HG03378 (cell line): ENCODE data around the gene MAN1C1.

Experiments used
- ATAC-seq: cut with Tn5 transposase; IDR thresholded peaks from one replicate; pipeline ENCODE4 v1.9.1; 2021; ENCODE audit warnings: mild to moderate bottlenecking, moderate library complexity; ENCODE audit not compliant: unreplicated experiment

Gene MAN1C1

DNA sequence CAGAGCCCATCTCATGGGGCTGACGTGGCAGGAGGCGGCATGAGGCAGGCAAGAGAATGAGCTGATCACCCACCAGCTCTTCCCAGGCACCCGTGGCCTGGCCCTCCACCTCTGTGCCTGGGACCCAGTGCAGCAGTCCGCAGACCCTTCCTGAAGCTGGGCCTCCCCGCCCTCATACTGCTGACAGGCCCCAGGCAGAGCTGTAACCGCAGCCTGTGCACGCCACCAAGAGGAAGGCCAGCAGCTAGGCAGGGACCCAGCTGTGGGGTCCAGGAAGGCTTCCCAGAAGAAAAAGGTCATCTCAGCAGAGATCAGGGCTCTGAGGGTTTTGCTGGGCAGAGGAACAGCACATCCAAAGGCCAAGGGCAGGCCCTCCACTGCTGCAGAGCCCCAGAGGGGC lies 193.3 kb downstream of the MAN1C1 start:
- ATAC-seq, result no peak

DNA sequence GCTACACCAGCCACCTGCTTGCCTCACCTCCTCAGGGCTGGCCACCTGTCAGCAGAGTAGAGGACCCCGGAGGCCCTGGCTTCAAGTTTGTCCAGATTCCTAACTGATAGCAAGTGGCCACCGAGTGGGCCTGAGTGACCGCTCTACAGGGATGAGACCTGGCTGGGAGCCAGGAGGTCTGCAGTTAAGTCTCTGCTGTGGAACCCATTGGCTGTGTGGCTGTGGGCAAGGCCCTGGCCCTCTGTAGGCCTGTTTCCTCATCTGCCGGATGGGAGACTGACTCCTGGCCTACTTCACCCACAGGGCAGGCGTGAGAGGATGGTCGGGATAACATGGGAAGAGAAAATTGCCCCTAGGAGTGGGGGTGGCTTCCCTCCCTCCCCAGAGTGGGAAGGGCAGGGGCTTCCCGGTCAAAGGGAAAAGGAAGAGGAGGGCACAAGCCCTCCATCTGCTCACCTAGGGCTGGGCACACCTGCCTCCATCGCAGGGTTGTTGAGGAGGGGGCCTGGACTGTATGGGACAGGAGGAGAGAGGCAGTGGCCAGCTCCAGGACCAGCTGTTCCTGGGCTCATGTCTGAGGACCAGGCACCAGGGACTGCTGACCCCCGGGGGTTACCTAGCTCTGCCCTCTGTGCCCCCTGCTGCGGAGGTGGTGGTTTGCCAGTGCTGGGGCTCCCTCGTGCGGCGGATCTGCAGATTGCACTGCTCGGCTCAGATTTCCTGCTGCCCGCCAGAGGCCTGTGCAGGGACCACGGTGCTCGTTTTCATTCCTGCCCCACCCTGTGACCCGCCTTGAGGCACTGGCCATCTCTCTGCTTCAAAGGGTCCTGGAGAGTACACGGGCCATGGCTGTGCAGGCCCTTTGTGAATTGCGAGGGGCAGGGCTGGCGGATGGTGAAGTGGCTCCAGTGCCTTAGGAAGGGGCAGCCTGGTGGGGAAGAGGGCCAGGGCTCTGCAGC lies 194.0 kb downstream of the MAN1C1 start:
- ATAC-seq, result no peak

DNA sequence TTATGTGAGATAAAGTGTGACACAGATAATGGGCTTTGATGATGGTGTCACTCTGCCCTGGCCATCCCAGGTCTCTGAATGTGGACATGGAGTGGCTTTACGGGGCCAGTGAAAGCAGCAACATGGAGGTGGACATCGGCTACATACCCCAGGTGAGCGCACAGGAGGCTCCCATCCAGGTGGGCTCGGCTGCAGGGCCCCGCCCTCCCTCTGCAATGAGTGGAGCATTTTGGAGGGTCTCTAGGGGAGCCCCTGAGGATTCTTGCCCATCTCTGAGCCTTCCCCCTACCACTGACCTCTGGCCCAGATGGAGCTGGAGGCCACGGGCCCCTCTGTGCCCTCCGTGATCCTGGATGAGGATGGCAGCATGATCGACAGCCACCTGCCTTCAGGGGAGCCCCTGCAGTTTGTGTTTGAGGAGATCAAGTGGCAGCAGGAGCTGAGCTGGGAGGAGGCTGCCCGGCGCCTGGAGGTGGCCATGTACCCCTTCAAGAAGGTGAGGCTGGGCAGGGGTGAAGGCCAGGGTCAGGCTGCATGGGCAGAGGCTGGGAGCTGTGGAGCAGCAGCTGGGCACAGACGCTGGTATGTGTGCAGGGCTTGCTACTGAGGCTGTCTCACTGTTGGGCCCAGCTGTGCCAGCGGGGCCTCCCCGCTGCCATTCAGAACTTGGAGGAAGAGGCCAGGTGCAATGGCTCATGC lies 194.9 kb downstream of the MAN1C1 start:
- ATAC-seq, result no peak

DNA sequence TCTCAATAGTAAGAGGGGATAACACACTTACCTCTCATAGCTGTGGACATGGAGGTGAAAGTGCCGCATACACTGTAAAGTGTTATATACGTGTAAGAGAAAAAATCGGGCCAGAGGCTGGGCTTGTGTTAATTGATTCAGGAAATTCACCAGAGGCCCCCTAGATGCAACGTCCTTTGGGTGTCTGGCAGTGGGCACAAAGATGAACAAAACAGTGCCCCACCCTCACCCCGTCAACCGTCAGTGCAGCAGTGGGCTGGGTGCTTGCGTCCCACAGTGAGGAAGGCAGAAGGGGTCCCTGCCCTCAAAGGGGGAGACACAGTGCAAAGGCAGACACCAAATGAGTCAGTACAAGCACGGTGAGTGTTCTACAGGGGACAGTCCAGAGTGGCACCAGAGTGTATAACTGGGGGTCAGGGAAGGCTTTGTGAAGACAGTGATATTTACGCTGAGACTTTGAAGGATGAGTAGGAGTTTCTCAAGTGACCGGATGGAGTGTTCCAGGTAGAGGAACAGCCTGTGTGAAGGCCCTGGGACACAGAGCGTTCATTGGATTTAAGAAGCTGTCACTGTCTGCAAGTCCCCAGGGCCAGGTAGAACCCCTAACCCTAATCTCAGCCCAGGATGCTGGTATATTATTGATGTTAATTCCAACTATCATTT lies 196.6 kb downstream of the MAN1C1 start:
- ATAC-seq, result no peak

DNA sequence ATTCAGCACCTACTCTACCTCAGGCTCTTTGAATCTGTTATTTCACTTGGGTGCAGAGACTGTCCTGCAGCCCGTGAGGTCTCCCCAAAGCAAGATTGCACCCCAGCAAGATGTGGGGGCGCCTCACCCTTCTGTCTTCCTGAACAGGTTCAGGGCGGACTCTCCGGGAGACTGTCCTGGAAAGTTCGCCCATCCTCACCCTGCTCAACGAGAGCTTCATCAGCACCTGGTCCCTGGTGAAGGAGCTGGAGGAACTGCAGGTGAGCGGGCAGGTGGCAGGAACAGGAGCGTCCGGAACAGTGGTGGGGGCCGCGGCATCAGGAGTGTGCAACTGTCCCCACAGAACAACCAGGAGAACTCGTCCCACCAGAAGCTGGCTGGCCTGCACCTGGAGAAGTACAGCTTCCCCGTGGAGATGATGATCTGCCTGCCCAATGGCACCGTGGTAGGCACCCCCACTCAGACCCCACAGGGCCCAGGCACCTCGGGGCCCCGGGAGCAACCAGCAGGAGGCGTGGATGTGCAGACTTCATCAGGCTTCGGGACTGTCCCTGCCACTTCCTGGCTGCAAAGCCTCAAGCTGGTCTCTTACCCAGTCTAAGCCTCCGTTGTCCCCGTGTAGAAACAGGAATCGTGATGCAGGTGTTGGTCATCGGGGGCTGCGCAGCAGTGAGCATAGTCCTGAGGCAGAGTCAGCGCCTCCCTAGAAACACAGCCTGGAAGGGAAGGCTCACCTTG lies 197.3 kb downstream of the MAN1C1 start:
- no peak for ATAC-seq

DNA sequence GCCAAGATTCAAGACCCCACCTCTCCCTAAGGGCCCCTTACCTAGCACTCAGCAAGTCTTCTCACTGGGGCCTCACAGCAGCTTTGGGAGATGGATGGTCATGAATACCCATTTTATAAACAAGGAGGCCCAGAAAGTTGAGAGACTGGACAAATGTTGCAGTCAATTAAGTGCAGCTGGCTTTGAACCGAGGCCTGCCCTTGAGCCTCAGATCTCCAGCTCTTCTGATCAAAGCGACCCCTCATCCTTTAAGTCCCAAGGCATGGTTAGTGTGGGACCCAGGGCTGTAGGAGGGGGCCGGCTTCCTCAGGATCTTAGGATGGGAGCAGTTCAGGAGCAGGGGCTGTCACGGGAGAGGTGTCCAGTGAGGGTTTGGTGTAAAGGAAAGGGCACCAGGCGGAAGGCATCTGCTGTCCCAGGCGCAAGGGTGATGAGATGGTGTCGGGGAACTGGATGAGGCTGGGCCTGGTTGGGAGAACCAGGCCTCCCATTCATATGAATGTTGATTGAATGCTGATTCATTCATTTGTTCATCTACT lies 198.0 kb downstream of the MAN1C1 start:
- no peak for ATAC-seq

DNA sequence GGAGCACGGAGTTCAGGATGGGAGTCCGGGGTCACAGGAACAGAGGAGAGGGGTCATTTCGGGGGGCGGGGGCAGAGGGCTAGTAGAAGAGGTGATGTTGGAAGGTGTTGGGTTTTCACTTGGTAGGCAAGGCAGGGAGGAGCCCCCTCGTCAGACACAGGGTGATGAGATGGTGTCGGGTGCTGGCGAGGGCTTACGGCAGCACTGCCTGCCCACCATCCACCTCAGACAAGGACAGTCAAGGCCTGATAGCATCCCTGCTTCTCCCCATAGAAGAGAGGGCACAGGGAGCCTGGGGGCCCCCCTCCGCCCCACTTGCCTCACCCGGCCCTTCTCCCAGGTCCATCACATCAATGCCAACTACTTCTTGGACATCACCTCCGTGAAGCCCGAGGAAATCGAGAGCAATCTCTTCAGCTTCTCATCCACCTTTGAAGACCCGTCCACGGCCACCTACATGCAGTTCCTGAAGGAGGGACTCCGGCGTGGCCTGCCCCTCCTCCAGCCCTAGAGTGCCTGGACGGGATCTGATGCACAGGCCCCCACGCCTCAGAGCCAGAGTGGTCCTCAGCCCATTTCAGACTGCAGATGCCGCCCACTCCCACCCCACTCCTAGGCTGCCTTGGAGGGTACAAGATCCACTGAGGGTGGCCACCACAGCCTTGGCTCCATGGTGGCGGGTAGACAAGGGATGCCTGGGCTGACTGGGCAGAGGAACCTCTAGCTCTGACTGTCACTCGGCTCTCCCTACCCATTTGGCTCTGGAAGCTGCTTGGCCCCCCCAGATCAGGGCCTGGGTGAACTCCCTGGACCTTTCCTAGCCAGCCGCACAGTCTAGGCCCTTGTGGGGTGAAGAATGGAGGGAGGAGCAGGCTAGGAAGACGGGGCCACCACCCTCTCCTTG lies 198.9 kb downstream of the MAN1C1 start:
- no peak for ATAC-seq

DNA sequence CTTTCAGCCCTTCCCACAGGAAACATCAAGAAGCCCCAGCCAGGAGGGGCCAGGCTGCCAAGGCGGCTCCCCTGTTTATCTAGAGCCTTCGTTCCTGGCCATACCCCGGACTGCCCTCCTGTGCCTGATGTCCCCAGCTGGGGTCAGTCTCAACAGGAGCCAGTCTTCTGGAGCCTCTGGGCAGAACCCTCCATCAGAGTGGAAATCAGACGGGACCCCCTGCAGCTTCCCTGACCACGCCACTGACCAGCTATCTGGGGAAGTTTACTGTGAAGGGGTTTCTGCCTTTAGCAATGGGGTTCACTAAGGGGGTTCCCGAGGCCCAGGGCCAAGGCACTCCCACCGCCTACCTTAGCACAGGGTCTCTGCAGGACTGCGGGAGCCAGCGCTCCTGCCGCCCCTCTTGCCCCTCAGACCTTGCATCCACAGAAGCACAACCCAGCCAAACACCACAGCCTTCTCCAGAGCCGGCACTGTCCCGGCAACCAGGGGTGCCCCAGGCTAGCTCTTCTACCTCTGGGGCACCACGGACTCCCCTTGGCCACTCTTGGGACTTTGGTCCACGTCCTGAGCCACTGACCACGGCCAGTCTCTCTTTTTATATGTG lies 199.6 kb downstream of the MAN1C1 start:
- ATAC-seq, result no peak

DNA sequence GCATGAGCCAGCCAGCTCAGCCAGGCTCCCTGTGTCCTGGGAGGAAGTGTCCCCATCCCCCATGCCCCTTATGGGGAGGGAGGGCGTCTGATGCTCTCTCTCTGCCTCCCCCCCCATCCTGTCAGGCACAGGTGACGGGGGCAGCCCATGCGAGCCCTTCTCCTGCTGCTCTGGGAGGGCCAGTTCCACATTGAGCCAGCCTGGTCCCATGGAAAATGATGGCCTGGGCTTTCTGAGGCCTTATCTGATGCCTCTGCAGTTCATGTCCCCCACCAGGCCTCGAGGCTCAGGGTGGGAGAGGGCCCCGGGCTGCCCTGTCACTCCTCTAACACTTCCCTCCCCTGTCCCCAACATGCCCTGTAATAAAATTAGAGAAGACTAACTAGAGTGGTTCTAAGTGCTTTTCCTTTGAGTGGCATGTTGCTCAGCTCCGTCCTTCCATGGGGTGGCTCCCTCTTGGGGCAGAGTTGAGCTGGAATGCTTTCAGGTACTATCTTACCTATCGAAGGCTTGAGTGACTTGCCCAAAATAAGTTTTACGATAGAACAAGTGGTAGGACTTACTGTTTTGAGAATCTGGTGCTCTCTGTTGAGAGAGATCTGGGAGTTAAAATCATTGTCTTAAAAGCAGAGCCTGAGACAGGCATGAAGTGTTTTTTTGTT lies 201.4 kb downstream of the MAN1C1 start:
- ATAC-seq, result no peak

DNA sequence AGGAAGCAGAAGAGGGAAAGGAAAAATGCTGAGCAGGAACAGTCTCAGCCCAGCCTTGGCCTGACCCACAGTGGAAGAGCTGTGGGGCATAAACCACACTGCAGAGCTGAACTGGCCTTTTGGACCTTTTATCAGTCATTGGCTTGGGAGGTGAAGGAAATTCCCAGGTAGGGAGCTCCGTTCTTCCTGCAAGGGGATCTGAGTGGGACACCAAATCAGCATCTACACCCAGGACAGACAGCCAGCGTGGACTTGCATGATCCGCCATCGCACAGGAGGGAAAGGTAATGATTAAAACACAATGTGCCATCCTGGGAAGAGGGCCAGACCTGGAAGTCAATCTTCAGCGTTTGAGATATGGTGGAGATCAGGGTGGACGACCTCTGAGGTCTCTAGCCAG lies 202.0 kb downstream of the MAN1C1 start:
- no peak for ATAC-seq

DNA sequence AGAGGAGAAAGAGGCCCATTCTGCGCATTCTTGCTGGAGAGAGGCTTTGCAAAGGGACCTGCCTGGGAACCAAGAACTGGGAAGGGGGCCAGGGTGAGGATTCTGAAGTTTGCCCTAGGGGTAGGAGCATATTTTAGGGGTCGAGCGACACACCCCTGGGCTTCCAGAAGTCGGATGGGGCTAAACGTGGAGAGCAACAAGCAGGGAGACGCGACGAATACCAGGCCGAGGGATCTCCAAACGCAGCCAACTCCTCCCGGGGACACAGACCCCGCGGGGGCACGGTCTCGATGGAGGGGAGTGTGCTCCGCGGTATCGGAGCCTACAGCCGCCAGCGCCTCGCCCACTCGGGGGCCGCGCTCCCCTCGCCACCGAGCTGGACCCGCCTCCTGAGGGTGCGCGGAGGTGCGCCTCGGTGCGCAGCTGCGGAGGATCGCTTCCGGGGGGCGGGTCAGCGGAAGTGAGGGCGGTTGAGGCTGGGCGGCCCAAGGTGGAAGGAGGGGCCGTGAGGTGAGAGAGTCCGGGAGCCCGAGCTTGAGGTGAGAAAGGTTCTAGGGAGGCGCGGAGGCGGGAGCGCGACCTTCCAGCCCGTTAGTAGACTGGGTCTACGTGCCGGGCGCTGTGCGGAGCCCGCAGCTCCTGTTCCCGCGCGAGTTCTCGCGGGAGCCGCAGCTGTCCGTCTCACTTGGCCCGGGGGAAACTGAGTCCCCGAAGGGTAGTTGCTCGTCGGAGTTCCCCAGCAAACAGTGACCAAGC lies 203.1 kb downstream of the MAN1C1 start, which contains the start of gene MTFR1L:
MTFR1L (plus strand) TSS at position 464 of the 756 bp plus-strand sequence. CDS start 3,151 bp downstream, outside the sequence.
- peak; percentile 58 for ATAC-seq

DNA sequence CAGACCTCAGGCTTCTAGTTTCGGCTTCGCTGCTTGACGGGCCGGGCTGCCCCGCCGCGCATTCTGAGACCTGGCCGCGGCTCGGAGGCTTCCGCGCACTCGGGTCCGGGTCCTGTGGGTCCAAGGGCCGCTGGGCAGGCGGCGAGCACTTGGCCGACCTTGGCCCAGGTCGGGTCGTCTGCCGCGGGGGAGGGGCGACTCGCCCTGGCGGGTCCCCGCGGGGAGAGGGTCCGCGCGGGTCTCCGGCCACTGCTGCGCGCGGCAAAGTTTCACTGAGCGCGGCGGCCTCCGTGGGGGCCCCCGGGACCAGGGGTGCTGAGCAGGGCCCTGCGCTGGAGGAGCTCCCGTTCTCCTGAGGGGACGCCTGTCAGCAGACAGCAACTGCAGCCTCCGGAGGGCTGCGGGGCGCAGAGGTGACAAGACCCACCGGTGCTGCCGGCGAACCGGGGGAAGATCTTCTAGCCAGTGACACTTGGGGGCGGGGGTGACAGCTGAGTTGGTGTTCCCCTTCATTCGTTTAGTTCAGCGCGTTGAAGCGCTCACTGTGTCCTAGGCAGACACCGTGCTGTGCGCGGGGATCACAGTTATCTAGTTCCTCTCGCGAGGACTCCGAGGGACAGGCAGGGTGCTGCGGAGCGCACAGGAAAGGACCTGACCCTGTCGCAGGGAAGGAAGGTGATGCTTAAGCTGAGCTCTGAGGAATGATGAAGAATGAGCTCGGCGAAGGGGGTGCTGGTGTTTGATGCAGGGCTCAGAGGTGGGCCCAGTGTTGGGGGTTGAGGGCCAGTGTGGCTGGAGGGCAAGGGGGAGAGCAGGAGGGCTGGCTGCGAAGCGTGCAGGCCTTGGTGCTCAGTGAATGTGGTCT lies 203.9 kb downstream of the MAN1C1 start:
- ATAC-seq, result peak; percentile 39

DNA sequence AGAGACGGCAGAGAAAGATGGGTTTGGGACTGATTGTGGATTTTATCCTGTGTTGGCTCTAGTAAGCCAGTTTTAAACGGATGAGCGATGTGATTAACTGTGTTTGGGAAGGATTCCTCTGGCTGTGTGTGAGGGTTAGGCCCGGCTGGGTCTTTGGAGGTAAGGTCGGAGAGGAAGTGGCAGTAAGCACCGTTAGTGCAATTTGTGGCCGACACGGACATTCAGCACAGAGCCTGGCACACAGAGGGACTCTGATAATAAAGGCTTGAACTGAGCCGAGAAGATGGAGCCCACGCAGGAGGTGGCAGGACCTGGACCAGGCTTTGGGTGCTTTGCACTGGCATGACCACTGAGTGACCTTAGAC lies 204.5 kb downstream of the MAN1C1 start:
- no peak for ATAC-seq

DNA sequence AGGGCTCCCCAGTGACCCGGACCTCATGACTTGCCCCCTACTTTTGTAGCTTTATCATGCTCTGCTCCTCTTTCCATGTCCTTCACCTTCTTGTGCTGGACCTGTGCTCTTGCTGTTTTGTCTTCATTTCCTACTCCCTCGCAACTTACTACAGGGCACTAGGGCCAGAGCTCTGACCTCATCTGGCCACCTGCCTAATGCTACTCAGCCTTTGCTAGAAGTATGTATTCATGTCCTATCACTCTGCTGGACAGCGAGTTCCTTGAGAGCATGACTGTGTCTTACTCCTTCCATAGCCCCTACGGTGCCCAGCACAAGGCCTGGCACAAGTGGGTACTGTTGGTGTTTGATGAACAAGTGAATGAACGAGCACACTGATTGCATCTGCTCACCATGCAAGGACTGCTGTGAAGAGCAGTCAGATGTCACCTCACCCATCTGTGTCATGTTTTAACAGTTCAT lies 205.1 kb downstream of the MAN1C1 start:
- ATAC-seq, result no peak

DNA sequence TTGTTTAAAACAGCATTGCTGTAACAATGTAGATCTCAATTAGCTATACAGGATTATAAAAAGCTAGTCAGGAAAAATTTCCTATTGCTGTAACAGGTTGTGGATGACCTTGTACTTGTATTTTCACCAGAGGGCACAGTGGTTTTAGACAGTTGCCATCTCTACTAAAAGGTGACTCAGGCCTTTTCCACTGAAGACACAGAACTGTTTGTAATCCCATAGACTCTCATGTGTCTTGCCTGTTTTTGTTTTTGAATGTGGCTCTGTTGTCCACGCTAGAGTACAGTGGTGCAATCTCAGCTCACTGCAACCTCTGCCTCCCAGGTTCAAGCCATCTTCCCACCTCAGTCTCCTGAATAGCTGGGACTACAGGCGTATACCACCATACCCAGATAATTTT lies 209.0 kb downstream of the MAN1C1 start:
- no peak for ATAC-seq

DNA sequence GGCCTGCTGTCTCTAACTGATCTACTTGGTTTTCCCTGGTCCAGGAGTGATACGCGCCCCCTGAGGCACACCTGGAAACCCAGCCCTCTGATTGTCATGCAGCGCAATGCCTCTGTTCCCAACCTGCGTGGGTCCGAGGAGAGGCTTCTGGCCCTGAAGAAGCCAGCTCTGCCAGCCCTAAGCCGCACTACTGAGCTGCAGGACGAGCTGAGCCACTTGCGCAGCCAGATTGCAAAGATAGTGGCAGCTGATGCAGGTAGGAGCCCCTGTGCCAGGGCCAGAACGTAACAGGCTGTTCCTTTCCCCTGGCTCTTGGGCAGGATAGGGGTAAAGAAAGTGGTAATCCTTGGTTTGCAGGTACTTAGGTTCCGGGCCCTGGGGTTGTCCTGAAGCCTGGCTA lies 210.0 kb downstream of the MAN1C1 start:
- ATAC-seq, result no peak

DNA sequence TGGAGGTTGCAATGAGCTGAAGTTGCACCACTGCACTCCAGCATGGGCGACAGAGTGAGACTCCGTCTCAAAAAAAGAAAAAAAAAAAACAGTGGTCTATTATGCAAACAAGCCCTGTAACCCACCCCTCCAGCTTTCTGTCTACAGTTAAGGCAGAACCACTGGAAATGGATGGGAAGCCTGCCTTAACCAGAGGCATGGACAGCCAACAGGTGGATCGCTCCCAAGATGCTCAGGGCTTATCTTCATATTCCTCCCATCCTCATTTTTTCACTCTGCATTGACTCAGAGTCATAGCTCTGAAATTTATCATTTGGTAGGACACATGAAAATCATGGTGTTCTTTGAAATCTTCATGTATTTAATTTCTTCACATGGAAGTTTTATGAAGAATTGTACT lies 211.9 kb downstream of the MAN1C1 start:
- ATAC-seq, result no peak
